ENCODE measurements around the gene SLC30A1.

SLC30A1 gene

DNA sequence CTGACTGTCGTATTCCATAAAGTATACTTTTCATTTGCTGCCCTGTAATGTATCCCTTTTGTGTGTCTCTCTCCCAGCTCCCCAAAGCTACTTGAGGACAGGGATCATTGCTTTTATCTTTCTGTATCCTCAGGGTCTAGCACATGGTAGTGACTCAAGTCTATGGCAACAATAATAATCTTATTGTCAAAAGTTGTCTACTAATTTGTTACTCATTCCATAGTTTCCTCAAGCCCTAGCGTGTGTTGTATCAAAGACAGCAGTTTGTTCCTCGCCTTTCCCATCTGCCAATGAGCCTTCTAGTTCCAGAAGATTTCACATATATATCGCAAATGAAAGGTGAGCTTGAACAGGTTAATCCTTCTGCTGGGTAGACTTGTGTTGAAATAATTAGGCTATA lies 9.8 kb upstream of the SLC30A1 start:
- peaks cover 0 to 36% (median 11%) of the 10 kb centered on the region in 4 donors for H3K4me1 ChIP-seq
- intact Hi-C loops (cut with DNase I; ENCODE audit: low total_unique reads): loop anchor here (10.0 kb wide), 1 partner anchor 264 kb away; the partner anchor contains the start of gene TRAF5

DNA sequence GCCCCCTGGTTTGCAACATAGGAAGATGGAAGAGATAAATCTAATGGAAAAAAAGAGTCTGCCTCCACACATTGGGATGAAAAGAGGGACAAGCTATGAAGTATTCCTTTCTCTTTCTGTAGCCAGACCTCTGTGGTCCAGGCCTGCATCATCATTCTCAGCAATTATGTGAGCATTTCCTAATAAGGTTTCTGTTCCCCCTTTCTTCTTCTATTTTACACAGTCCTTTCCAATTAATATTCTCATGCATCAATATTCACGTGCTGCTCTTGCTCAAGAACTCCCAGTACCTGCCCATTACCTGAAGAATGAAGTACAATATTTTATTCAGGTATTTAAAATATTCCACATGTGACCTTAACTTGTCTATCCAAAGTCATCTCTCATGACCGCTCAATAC lies 8.2 kb upstream of the SLC30A1 start:
- no peaks in the 10 kb centered on the region for H3K36me3 ChIP-seq
- H3K27me3 ChIP-seq: no peaks in the 10 kb centered on the region
- no peaks in the 10 kb centered on the region for H3K9me3 ChIP-seq
- no peak for DNase-seq
- no peak overlapping the region for H3K4me3 ChIP-seq
- TF ChIP-seq, protein P1, sequence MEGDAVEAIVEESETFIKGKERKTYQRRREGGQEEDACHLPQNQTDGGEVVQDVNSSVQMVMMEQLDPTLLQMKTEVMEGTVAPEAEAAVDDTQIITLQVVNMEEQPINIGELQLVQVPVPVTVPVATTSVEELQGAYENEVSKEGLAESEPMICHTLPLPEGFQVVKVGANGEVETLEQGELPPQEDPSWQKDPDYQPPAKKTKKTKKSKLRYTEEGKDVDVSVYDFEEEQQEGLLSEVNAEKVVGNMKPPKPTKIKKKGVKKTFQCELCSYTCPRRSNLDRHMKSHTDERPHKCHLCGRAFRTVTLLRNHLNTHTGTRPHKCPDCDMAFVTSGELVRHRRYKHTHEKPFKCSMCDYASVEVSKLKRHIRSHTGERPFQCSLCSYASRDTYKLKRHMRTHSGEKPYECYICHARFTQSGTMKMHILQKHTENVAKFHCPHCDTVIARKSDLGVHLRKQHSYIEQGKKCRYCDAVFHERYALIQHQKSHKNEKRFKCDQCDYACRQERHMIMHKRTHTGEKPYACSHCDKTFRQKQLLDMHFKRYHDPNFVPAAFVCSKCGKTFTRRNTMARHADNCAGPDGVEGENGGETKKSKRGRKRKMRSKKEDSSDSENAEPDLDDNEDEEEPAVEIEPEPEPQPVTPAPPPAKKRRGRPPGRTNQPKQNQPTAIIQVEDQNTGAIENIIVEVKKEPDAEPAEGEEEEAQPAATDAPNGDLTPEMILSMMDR (IDR thresholded peaks at IDR 0.05): no peak
- peaks cover 0 to 36% (median 9%) of the 10 kb centered on the region in 4 donors for H3K4me1 ChIP-seq
- H3K27ac ChIP-seq: no peak overlapping the region
- intact Hi-C loops (cut with DNase I; ENCODE audit: low total_unique reads): loop anchor here (10.0 kb wide), 1 partner anchor 262 kb away; the partner anchor contains the start of gene TRAF5

More for the DNA sequence above, 9.8 kb upstream of the SLC30A1 start:
- H3K27me3 ChIP-seq: no peaks in the 10 kb centered on the region
- H3K9me3 ChIP-seq: no peaks in the 10 kb centered on the region
- TF ChIP-seq, protein P1 (IDR thresholded peaks at IDR 0.05): no peak
- H3K27ac ChIP-seq: peak overlapping the region in 1 of 2 donors; percentile 18
- DNase-seq: no peak
- H3K36me3 ChIP-seq: no peaks in the 10 kb centered on the region
- no peak overlapping the region for H3K4me3 ChIP-seq

DNA sequence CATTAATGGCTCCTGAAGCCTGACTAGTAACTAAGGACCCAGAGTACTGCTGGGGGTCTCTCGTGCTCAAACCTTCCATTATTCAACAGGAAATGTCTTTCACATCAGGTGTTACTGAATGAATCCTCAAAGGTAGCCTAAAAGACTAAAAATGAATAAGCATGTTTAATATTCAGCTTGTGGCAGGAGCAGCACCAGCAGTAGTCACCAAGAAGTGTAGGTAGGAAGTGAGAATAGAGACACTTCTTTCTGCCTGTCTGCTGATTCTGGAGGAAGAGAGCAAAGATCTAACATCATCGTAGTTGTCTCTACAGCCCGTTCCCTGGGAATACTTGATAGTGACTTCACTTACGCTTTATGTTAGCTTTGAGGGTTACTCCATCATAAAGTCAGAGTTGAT lies 7.6 kb upstream of the SLC30A1 start:
- H3K4me3 ChIP-seq: no peak overlapping the region
- H3K27ac ChIP-seq: no peak overlapping the region
- H3K27me3 ChIP-seq: no peaks in the 10 kb centered on the region
- H3K4me1 ChIP-seq: peaks cover 0 to 36% (median 10%) of the 10 kb centered on the region in 4 donors
- intact Hi-C loops (cut with DNase I; ENCODE audit: low total_unique reads): loop anchor here (10.0 kb wide), 1 partner anchor 262 kb away; the partner anchor contains the start of gene TRAF5
- DNase-seq: no peak
- no peaks in the 10 kb centered on the region for H3K9me3 ChIP-seq
- TF ChIP-seq, protein P1 (IDR thresholded peaks at IDR 0.05): no peak
- no peaks in the 10 kb centered on the region for H3K36me3 ChIP-seq

GRCh38 chr1:211583011-211583992 lies 4.3 kb upstream of the SLC30A1 start:
- Histone ChIP-seq H3K4me1 (peaks cover 0 to 32% (median 15%) of the 10 kb centered on the region in 4 donors), H3K9me3 (no peaks in the 10 kb centered on the region), H3K4me3 (no peak overlapping the region), H3K27ac (peak overlapping the region in 1 of 2 donors; percentile 97), H3K27me3 (no peaks in the 10 kb centered on the region), H3K36me3 (no peaks in the 10 kb centered on the region)
- intact Hi-C loops (cut with DNase I; ENCODE audit: low total_unique reads): loop anchor here (5.0 to 10.0 kb wide), 2 partner anchors 66 to 259 kb away; partner anchors contain the start of gene TRAF5
- DNase-seq: no peak
- TF ChIP-seq, protein P1 (IDR thresholded peaks at IDR 0.05): no peak

GRCh38 chr1:211581526-211581925 lies 2.6 kb upstream of the SLC30A1 start:
- TF ChIP-seq, protein P1 (IDR thresholded peaks at IDR 0.05): no peak
- Histone ChIP-seq H3K27ac (peak overlapping the region; percentile 93 to 97), H3K4me1 (peaks cover 0 to 40% (median 16%) of the 10 kb centered on the region in 4 donors), H3K27me3 (no peaks in the 10 kb centered on the region), H3K9me3 (no peaks in the 10 kb centered on the region), H3K36me3 (no peaks in the 10 kb centered on the region), H3K4me3 (no peak overlapping the region)
- intact Hi-C loops (cut with DNase I; ENCODE audit: low total_unique reads): loop anchor here (5.0 to 10.0 kb wide), 2 partner anchors 64 to 257 kb away; partner anchors contain the start of gene TRAF5
- peak; percentile 79 to 81 for DNase-seq
